Neural progenitor cell (in vitro differentiated cells): Measurements from ENCODE around the gene PRKCA.

Source experiments
- CTCF ChIP-seq: fragments of 200-600 bp; sonication (generic); IDR thresholded peaks from 2 replicates; pipeline ENCODE4 v1.5.1; 2017; ENCODE audit warnings: antibody characterized with exemption, mild to moderate bottlenecking
- EZH2 ChIP-seq: fragments of 200-600 bp; sonication (generic); IDR thresholded peaks from 2 replicates; pipeline ENCODE4 v1.6.1; 2017; ENCODE audit warnings: antibody characterized with exemption, mild to moderate bottlenecking, moderate library complexity
- EZH2phosphoT487 ChIP-seq: fragments of 200-600 bp; sonication (generic); IDR thresholded peaks from 2 replicates; pipeline ENCODE4 v1.6.1; 2017; ENCODE audit warnings: antibody characterized with exemption

DNA sequence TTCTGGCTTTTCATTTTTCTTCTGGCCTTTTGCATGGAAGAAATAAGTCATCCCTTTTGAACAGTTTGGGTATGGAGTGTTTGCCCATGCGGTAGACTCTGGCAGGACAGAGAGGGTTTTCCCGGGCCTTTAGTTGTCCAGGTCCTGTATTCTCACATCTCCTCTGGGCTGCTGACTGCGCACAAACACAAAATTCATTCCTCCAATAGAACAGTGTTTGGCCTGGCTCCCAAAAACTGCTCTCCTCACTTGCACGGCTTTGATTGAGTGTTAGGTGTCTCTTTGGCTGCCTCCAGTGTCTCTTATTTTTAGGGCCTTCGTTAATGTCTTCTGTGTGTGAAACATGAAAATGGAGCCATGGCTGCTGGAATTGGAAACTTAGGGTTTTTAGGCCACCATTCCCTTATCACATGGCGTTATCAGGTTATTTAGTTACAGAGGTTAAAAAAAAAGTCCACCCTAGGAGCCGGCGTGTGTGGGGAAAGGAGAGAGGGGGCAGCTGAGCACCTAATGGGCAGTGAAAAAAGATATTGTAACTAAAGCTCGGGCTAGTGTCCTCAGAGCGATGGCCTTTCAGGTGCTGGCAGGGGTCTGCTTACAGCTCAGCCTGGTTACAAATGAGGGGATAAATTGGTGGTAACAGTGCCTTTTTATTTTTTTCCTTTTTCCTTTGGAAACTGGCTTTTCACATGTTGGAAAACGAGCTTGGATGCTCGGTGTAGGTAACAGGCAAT, 47.3 kb downstream of the PRKCA start:
- TF ChIP-seq CTCF (no peak), EZH2 (no peak), EZH2phosphoT487 (no peak)
